Measurements from ENCODE around the gene NACC2. TPM values are rescaled to one million over a fixed set of nuclear protein-coding genes. Genes with fewer than 3 reads are reported as not detected.
"Not testable (repeated sequence)": the region's sequence is repeated elsewhere in the genome, so short reads cannot be mapped to it uniquely, and the experiment has no call there.

The NACC2 gene
- total and polyA plus RNA-seq, 2 donors (not counting 3 experiments of a cell fraction or from before 2014, with no cell fraction given), result 15.8 to 27.1 TPM

GRCh38 chr9:136028760-136029470 lies 66.2 kb downstream of the NACC2 start:
- intact Hi-C loops (cut with micrococcal nuclease), result no loop called here
- H3K9ac ChIP-seq (replicated peaks; ENCODE audit: extremely low read depth, insufficient read depth, low read length), result no peak overlapping the region
- POLR2A ChIA-PET, result no interaction called here
- FAIRE-seq (peak; percentile 47), DNase-seq (ENCODE audit: low read depth, low spot score) (no peak)
- peaks cover 15% of the 10 kb centered on the region for H3K4me1 ChIP-seq (ENCODE audit: control insufficient read depth, extremely low read depth, insufficient read depth, low read length)
- no peaks in the 10 kb centered on the region for H3K9me1 ChIP-seq (replicated peaks; ENCODE audit: control insufficient read depth, extremely low read depth, insufficient read depth, low read length)
- BruUV-seq (replicated peaks), result no TSS peak
- peaks cover 36% of the 10 kb centered on the region for H3K79me2 ChIP-seq (ENCODE audit: control insufficient read depth, insufficient read depth, low read length)
- CTCF ChIA-PET, result no interaction called here
- no peak overlapping the region for H2AFZ ChIP-seq (ENCODE audit: low read depth, low read length)
- H3K4me3 ChIP-seq (replicated peaks in 1 of 3; ENCODE audit: insufficient read depth in 1 of 3, low read depth in 1 of 3, low read length in 3 of 3), result no peak overlapping the region
- no peak for TF ChIP-seq MAX (IDR thresholded peaks at IDR 0.05; ENCODE audit: insufficient read depth, insufficient read length)
- TF ChIP-seq POLR2AphosphoS5 (IDR thresholded peaks at IDR 0.05; ENCODE audit: insufficient read depth, low read depth, low read length), result no peak
- no peak for TF ChIP-seq CTCF (IDR thresholded peaks at IDR 0.05; ENCODE audit: extremely low read depth in 1 of 2, insufficient read depth in 1 of 2, low read depth in 1 of 2, low read length in 2 of 2)
- no peak for TF ChIP-seq GATA2 (IDR thresholded peaks at IDR 0.05; ENCODE audit: insufficient read depth, insufficient read length, low read depth, low read length)
- no peak for TF ChIP-seq POLR2A (IDR thresholded peaks at IDR 0.05; ENCODE audit: low read depth, low read length)
- no peak for TF ChIP-seq MYC (IDR thresholded peaks at IDR 0.05; ENCODE audit: low read depth, low read length)
- TF ChIP-seq EZH2 (IDR thresholded peaks at IDR 0.05; ENCODE audit: borderline replicate concordance, low read depth, low read length, severe bottlenecking), result no peak
- TF ChIP-seq FOS (IDR thresholded peaks at IDR 0.05; ENCODE audit: borderline replicate concordance, insufficient read depth, low read length), result no peak
- no peak for TF ChIP-seq JUN (IDR thresholded peaks at IDR 0.05; ENCODE audit: borderline replicate concordance, insufficient read depth, insufficient read length, low read depth)
- no peaks in the 10 kb centered on the region for H3K27me3 ChIP-seq (ENCODE audit: control insufficient read depth in 2 of 2, insufficient read depth in 2 of 2, low read length in 2 of 2)
- no peak overlapping the region for H3K4me2 ChIP-seq (ENCODE audit: insufficient read depth, low read length)
- H3K9me3 ChIP-seq (replicated peaks; ENCODE audit: control insufficient read depth, insufficient read depth, low read length), result no peaks in the 10 kb centered on the region
- no peak overlapping the region for H3K27ac ChIP-seq (ENCODE audit: insufficient read depth, low read depth, low read length)
- dilution Hi-C loops (cut with MboI; ENCODE audit: extremely low pct_ligation_motif_present, low sequenced_read_pairs), result no loop called here
- H4K20me1 ChIP-seq (replicated peaks; ENCODE audit: control insufficient read depth, extremely low read depth, insufficient read depth, low read length), result peaks cover 2% of the 10 kb centered on the region
- peaks cover 4 to 11% of the 10 kb centered on the region in 2 experiments for H3K36me3 ChIP-seq (ENCODE audit: control insufficient read depth in 2 of 2, extremely low read depth in 1 of 2, insufficient read depth in 2 of 2, low read length in 2 of 2)

GRCh38 chr9:136026943-136027289 lies 68.2 kb downstream of the NACC2 start:
- dilution Hi-C loops (cut with MboI; ENCODE audit: extremely low pct_ligation_motif_present, low sequenced_read_pairs); H3K27ac ChIP-seq (ENCODE audit: insufficient read depth, low read depth, low read length); FAIRE-seq; H3K4me2 ChIP-seq (ENCODE audit: insufficient read depth, low read length); intact Hi-C loops (cut with micrococcal nuclease); H3K9me3 ChIP-seq (replicated peaks; ENCODE audit: control insufficient read depth, insufficient read depth, low read length); H3K9ac ChIP-seq (replicated peaks; ENCODE audit: extremely low read depth, insufficient read depth, low read length); DNase-seq (ENCODE audit: low read depth, low spot score); H3K4me1 ChIP-seq (ENCODE audit: control insufficient read depth, extremely low read depth, insufficient read depth, low read length); BruUV-seq (replicated peaks); H3K27me3 ChIP-seq (ENCODE audit: control insufficient read depth in 2 of 2, insufficient read depth in 2 of 2, low read length in 2 of 2); POLR2A ChIA-PET; H4K20me1 ChIP-seq (replicated peaks; ENCODE audit: control insufficient read depth, extremely low read depth, insufficient read depth, low read length); H2AFZ ChIP-seq (ENCODE audit: low read depth, low read length); CTCF ChIA-PET; H3K4me3 ChIP-seq (replicated peaks in 1 of 3; ENCODE audit: insufficient read depth in 1 of 3, low read depth in 1 of 3, low read length in 3 of 3); H3K9me1 ChIP-seq (replicated peaks; ENCODE audit: control insufficient read depth, extremely low read depth, insufficient read depth, low read length): not testable (repeated sequence)
- Histone ChIP-seq H3K36me3 (ENCODE audit: control insufficient read depth in 2 of 2, extremely low read depth in 1 of 2, insufficient read depth in 2 of 2, low read length in 2 of 2) (peaks cover 4 to 11% of the 10 kb centered on the region in 2 experiments), H3K79me2 (ENCODE audit: control insufficient read depth, insufficient read depth, low read length) (peaks cover 25% of the 10 kb centered on the region)
